ENCODE results near the gene CREB3.

The CREB3 gene, protein sequence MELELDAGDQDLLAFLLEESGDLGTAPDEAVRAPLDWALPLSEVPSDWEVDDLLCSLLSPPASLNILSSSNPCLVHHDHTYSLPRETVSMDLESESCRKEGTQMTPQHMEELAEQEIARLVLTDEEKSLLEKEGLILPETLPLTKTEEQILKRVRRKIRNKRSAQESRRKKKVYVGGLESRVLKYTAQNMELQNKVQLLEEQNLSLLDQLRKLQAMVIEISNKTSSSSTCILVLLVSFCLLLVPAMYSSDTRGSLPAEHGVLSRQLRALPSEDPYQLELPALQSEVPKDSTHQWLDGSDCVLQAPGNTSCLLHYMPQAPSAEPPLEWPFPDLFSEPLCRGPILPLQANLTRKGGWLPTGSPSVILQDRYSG

DNA sequence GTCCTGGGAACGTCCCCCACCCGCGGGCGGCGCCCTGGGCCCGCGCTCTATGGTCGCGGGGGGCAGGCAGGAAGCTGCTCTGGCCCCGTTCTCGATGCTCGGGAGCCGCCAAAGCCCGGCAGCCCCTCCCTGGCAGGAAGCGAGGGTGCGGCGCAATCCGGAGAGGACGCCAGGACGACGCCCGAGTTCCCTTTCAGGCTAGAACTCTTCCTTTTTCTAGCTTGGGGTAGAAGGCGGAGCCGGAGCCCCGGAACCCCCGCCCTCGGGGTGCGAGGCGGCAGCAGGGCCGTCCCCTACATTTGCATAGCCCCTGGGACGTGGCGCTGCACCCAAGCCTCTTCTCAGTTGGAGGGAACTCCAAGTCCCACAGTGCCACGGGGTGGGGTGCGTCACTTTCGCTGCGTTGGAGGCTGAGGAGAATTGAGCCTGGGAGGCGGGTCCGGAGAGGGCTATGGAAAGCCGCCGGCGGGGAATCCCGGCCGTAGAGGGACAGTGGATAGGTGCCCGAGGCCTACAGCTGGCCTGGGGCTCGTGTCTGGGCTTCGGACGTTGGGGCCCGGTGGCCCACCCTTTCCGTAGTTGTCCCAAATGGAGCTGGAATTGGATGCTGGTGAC, at the start of gene CREB3, which contains the start of gene TLN1:
TSS of gene CREB3 (plus strand) at position 482 of the 615 bp plus-strand sequence. CDS start at position 589, 107 bp downstream.
TSS of gene TLN1 (minus strand) at position 11 of the 615 bp plus-strand sequence. CDS start 6,501 bp downstream, outside the sequence.
- peak; percentile 97 for DNase-seq (ENCODE audit: low read depth, low spot score)

DNA sequence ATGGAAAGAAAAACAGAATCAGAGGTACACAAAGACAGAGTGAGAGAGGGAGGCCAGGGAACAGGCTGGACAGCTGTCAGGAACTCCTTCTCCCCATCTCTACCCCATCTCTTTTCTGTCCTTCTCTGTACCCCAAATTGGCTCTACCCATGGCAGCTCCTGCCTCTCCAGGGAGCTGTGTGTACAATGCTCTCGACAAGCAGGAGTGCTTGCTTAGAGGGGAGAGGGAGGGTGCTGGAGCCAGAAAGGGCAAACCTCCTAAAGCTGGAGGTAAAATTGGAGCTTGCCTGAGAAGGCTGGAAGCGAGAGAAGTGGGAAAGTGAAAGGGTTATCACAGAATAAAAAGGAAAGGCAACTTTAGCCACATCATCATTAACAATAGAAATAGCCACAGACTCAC, 49.1 kb upstream of the CREB3 start:
- DNase-seq (ENCODE audit: low read depth, low spot score), result no peak

DNA sequence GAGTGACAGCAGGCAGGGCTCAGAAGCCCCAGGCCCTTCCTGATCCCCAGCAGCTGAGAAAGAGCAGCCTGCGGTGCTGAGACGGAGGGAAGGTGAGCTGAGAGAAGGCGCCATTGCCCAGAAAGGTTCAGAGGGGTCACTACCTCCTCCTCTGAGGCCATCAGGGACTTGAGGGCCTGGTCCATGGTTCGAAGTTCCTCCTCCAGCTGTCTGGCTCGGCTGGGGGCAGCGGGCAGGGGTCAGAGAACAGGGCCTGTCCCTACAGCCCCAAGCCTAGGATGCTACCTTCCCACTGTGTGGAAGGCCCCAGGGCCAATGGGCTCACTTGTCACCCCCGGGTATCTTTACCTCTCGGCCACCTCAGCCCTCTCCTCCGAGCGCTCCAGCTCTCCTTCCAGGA, 47.5 kb upstream of the CREB3 start:
- no peak for DNase-seq (ENCODE audit: low read depth, low spot score)

DNA sequence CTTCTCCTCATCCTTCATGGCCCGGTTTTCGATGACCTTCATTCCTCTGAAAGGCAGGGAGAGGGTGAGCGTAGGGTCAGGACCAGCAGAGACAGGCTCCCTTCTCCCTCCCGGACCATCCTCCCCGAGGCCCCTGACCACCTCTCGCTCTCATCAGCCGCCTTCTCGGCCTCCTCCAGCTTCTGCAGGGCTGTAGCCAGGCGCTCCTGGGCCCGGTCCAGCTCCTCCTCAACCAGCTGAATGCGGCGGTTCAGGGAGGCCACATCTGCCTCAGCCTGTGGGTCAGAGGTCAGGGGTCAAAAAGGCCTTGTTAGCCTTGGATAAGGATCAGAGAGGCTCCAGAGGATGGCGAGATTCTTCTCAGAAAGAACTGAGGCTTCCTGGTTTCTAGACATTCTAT, 47.0 kb upstream of the CREB3 start:
- DNase-seq (ENCODE audit: low read depth, low spot score), result no peak

DNA sequence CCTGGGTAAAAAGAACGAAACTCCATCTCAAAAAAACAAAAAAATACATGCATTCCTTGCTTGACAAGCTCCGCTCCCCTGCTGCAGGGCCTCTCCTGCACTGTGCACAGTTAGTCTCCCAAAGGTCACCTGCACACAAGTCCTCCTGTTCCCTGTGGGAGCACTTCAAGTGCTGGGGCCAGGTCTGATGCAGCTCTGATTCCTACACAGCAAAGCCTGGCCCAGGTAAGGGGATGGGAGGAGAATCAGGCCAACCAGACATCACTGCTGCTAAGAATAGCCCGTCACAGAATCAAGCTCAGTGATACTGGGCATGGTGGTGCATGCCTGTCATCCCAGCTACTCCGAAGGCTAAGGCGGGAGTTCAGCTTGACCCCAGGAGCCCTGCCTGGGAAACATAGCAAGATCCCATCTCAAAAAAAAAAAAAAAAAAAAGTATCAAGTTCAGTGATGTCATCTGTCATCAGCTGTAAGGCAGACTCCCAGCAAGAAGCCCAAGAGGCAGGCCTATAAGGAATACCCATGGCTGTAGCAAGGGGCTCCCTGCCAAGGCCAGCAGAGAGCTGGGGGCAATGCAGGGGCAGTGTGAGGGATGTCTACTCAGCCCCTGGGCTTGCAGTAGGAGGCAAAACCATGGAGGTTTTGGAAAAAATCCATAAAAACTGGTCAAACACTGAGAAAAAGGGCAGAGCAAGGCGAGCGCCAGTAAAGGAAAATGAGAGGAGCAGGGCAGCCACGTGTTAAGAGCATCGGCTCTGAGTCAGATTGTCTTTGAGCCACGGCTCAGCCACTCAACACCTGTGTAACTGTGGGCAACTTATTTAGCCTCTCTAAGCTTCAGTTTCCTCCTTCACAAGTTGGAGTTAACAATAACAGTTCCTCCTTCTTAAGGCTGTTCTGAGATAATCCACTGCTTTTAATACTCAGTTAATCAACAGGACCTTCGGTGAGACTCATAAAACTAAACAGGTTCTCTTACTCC, 46.0 kb upstream of the CREB3 start:
- DNase-seq (ENCODE audit: low read depth, low spot score), result peak; percentile 92

DNA sequence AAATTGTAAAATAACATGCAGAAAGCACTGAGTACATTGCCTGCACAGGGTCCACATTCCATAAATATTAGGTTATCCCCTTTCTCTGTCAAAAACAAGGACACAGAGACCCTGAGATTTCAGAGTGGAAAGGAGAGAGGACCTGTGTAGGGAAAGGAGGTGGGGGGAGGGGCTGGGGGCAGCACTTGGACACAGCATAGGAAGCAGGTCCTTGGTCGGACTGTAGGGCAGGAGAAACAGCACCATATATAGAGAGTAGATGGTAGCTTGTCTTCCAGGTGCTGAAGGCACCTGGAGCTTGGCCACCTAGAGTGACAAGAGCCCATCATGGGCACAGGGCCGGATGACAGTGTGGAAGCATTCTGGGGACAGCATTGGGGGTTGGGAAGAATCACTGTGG, 45.2 kb upstream of the CREB3 start:
- no peak for DNase-seq (ENCODE audit: low read depth, low spot score)

DNA sequence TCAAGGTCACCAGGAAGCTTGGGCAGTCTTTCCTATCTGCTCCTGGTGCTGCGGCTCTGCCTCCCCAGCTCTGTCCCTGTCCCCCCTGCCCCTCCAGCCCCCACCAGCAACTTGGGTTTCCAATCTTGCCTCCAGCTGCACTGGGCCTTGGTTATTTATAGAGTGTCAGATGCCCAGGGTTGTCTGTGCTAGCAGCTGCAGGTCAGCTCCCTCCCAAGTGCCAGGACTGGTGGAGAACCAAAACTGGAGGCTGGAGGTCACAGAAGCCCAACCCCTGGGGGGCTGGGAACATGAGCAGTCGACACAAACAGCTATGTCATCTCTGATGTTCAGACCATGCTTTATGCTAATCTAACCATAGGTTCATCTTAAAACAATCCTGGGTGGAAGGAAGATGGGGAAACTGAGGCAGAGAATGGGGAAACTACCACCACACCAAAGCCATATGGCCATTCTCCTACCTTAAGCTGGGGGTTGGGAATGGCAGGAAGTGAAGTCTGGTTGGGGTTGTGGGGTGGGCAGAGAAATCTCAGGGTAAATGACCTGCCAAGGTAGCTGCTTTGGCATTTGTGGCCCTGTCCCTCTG, 44.4 kb upstream of the CREB3 start:
- no peak for DNase-seq (ENCODE audit: low read depth, low spot score)

DNA sequence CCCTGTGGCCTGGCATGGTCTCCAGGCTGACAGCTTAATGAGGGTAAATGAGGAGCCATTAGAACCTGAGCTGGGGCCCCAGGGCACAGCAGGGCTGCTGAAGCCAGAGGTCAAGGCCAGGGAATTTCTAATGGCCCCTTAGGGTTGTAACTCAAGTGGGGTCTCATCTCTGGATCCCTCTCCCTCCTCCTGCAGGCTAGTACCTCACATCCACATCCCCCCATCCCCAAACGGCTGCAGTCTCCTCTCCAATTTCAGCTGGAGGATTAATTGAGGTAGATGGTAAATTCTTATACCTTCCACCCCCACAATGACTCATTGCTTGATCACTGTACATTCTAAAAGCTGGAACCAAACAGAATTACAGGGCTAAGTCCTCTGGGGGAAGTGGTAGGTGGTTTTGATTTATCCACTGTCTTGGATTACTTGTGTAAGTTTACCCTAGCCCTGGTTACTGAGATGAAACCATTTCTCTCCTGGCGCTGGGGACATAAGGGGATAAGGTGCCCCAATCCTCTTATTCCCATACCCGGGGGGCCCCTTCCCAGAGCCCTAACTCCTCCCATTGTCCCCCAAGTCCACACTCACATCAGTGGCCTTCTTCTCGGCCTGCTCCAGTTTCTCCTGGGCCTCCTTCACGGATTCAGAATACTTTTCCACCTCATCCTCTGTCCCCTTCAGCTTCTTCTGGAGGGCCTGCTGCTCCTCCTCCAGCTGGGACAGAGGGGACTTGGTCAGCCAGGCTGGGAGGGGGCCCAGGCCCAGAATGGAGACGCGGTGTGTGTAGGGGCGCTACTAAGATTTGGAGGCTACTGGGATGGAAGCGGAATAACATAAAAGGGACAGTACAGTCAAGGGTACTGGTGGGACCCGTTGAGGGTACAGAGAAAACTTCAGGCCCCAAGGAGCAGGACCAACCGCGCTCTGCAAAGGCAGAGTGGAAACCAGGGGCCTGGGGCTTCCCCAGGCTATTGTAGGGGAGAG, 43.6 kb upstream of the CREB3 start:
- DNase-seq (ENCODE audit: low read depth, low spot score), result no peak

DNA sequence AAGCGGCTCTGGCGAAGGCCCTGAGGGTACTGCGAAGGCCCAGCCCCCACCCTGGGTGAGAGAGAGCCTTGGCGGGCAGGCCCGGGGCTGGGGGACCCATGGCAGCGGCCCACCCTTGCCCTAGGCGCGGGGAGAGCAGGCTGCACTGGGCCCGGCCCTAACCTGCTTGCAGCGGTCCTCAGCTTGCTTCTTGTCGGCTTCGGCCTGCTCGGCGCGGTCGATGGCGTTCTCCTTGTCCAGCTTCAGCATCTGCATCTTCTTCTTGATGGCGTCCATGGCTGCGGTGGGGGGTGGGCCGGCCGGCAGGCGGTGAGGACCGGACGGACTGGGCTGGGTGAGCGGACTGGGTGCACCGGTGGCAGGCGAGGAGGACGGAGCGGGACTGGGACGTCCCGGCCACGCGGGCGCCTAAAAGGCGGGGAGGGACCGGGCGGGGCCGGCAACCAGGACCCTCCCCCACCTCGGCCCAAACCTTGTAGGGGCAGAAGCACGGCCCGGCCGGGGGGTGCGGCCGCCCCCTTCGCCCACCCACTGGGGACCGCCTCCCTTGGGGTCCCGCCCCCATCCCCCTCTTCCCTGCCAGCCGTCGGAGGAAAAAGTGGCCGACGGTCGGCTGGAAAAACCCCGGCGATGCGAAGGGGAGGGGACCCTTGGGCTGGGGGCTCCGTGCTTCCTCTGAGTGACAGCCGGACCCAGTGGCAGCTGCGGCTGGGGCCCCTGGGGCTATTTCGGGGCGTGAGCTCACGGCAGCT, 42.7 kb upstream of the CREB3 start, which contains the start of gene TPM2:
TSS of gene TPM2 (minus strand) at position 384 of the 752 bp plus-strand sequence. CDS start at position 276, 108 bp downstream.
- no peak for DNase-seq (ENCODE audit: low read depth, low spot score)

DNA sequence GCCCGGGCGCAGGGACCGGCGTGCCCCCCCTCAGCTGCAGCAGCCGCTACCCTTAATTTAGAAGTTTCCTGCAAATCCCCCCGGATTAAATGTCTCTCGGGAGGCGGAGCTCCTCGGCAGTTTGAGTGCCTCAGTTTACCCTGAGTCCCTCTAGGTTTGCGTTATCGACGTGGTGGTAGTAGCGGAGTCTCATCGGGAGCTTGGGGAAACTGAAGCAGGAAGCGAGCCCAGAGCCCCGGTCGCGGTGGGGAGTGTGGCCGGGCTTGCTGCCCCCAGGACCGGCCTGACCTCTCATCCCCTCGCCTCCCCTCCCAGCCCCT, 42.2 kb upstream of the CREB3 start:
- DNase-seq (ENCODE audit: low read depth, low spot score), result no peak

DNA sequence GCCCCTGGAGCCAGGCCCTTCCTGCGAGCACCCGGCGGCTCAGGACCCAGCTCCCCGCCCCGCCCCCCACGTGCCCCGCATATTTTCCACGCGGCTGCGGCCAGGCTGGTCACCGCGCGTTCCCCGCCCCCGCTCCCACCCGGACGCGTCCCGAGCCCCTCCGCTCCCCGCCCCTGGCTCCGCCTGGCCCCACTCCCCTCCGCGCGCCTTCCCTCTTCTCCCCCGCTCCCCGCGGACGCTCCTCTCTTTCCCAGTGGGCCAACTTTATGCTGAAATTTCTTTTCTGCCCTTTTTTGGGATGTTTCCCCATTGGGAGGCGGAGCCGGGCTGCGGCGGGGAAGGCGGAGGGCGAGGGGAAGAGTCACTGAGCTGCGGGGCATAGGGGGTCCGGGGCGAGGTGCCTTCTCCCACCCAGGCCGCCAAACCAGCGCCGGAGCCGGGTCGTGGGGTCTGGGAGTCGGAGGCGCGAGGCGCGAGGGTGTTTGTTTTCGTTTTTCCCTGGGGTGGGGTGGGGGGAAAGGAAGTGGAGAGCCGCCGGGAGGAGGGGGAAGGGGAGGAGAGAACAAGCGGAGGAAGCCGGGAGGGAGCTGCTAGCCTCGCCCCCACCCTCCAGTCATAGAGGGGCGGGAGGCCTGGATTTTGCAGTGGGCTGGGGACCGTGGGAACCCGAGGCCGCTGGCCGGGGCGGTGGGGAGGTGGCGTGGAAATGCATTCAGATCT, 41.7 kb upstream of the CREB3 start:
- DNase-seq (ENCODE audit: low read depth, low spot score), result no peak

DNA sequence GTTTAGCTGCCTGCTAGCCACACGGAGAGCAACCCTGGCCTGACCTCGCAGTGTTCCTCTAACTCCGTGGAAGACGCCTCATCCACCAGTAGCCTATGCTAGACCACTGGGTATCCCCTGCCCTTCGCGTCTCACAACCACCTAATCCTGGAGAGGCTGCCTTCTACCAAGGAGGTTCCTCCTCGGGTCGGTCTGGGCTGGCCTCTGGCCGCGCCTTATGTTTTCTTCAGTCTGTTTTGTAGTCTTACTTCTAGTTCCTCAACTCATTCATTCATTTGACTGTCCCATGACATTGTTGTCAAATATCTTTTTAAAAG, 41.2 kb upstream of the CREB3 start:
- DNase-seq (ENCODE audit: low read depth, low spot score), result no peak

DNA sequence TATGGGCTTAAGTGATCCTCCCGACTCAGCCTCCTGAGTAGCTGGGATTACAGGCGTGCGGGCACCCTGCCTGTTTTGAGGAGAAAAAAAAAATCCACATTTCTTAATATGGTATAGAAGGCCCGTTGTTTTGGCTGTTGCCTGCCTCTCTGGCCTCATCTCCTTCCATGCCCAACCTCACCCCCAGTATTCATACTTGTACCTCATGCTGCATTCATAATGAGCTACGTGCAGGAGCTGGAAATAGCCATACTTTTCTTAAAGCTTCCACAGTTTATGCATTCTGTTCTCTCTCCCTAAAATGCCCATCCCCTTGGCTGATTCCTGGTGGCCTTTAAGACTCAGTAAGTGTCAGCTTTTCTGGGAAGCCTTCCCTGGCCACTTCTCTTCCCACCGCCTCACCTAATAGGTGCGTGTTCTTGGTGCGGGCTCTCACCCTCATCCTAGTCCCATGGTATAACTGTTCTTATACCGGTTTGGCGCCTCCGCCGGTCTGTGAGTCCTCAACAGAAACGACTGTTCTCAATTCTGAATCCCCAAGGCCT, 40.6 kb upstream of the CREB3 start:
- DNase-seq (ENCODE audit: low read depth, low spot score), result no peak

DNA sequence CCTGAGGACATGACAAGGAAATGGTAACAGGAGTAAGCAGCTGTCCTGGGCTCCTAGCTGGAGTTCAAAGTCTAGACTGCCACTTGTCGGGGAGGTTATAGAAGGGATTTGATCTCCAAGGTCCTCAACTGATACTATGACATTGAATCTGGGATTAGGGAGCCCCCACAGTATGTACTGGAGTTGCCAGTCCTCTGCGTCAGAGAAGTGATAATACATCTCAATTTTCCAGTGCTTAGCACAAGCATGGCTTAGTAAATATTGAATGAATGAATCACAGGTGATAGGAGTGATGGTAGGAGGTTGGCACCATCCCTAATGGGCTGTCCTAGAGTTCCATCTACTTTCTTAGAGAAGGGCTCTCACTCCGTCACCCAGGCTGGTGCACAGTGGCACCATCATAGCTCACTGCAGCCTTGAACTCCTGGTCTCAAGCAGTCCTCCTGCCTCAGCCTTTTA, 36.5 kb upstream of the CREB3 start:
- DNase-seq (ENCODE audit: low read depth, low spot score), result no peak

DNA sequence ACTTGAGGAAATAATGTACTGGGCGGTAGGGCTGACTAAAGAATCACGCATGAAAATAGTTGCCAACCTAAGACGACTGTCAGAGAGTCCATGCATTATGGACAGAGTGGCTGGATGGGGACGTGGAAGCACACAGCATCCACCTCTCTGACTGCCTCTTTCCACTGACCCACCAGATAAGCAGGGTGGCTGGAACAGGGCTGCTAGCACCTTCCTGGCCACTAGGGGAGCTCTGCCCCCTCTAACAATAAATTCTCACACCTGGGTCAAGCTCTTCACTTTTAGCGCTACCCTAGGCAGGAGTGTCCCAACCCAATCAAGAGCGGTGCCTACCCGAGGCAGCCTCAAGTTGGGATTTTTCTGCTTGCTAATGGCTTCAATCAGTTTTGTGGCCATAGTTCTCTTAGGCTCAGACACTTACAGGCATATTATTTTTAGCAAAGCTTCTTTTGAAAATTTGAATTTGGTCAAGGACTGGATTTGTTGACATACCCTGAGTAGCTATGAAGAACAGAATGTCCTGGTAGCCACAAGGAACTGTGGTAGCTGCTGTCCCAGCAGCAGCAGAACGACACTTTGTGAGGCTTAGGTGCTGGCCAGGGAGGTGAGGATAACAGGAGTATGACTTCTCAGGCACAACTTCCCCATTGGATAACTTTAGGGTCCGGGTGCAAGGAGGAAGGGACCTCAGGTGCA, 35.8 kb upstream of the CREB3 start:
- DNase-seq (ENCODE audit: low read depth, low spot score), result no peak

DNA sequence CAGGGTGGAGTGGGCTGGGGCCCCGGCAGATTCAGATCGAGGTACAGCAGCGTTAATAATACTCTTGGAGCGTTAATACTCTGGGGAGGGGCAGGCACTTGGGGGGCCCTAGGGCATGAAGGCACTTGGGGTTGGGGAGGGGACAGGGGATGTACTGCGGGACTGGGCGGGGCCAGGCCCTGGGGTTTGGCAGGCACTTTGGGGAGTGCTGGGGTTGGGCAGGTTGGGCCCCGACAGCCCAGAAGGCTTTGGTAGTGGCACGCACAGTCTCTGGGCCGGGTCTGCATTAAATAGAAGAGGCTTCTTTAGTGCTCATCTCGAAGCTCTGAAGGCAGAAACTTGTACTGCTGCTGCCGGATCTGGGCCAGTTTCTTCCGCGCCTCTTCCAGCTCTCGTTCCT, 35.0 kb upstream of the CREB3 start:
- DNase-seq (ENCODE audit: low read depth, low spot score), result no peak

DNA sequence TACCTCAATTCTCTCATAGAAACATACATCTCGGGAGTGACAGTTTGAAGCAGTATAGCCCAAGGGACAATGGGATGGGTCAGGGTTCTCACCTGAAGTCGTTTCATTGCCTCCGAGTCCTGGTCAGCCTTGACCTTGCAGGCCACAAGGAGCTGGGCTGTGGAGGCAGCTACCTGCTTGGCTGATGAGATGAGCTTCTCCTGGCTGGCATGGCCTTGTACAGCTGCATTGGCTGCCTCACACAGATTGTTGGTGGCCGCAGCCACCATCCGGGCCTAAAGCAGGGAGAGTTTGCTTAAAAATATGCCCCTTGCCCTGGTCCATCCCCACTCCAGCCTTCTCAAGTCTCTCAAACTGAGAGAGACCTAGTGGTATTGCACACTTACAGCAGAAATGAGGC, 34.2 kb upstream of the CREB3 start:
- no peak for DNase-seq (ENCODE audit: low read depth, low spot score)

DNA sequence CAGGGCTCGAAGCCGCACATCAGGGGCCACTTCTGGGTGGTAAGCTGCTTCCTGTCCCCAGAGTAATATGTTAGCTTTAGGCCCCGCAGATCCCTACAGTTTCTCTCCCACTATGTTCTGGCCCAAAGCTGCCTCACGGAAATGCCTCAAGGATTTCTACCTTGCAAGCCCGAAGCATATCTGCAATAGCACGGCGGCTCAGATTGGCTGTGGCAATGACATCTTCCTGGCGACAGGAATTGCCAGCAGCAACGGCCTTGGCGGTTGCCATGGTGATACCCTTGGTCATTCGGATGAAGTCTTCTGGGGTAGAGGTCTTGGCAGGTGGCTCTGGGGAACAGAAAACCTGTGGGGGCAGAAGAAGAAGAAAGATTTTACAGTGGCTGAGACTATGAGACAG, 32.4 kb upstream of the CREB3 start:
- DNase-seq (ENCODE audit: low read depth, low spot score), result no peak
